H1 (cell line): ENCODE measurements around the gene MMP13. TPM values are rescaled to one million over a fixed set of nuclear protein-coding genes. Genes with fewer than 3 reads are reported as not detected.

Experiments
- E2F6 ChIP-seq: IDR thresholded peaks from 2 replicates; pipeline ENCODE4 v1.6.1; 2012; ENCODE audit warnings: inconsistent platforms
- FOSL1 ChIP-seq: IDR thresholded peaks from 2 replicates; pipeline ENCODE4 v1.6.1; 2011; ENCODE audit warnings: mild to moderate bottlenecking, low read depth, low read length, moderate library complexity; ENCODE audit not compliant: insufficient read depth
- polyA plus RNA-seq, 7 experiments: library from polyadenylated mRNA; depleted of rRNA in 3 of 7; stranded (reverse) in 5 of 7; unstranded in 2 of 7; fragments of >200 nt in 5 of 7; fragments of 200-250 nt in 2 of 7; gene quantifications; 1 replicate in 5 of 7; 2 replicates in 1 of 7; 4 replicates in 1 of 7; pipeline versions ENCODE4 v1.2.1 to v1.2.3, GENCODE V29; 2011 to 2013; ENCODE audit warnings: missing spikeins in 2 of 7, mixed read lengths in 2 of 7
- total RNA-seq: library from RNA; stranded (reverse); fragmentation: NEBNext Ultra II Directional; extraction: Animal tissue kit (Norgen Biotek cat#: 25700); gene quantifications from 2 replicates; pipeline ENCODE4 v1.2.1, GENCODE V29; 2021

Gene MMP13
- total and polyA plus RNA-seq, 2 of the 8 experiments (the other 6 are each of a cell fraction or from before 2014, with no cell fraction given), result not detected

GRCh38 chr11:102929972-102930371 is 25.6 kb downstream of the MMP13 start (continued):
- no peak for TF ChIP-seq E2F6
- TF ChIP-seq FOSL1, result no peak
